T-helper 17 cell (primary cell): ENCODE results near the gene CD101. TPM values are rescaled to one million over a fixed set of nuclear protein-coding genes. Genes with fewer than 3 reads are reported as not detected.
A peak's percentile ranks its signal among the peaks of the same experiment; 100 is the strongest.

ENCODE experiments used
- ATAC-seq: fragments of 150-1000 bp; cut with Tn5 transposase; 2 replicates; pipeline ENCODE4 v1.10.0; 2021; ENCODE audit warnings: mild to moderate bottlenecking, moderate library complexity
- DNase-seq, 3 donors: peaks; one replicate each; pipeline versions ENCODE4 v3.0.0 to v3.0.0-alpha.2; 2020 to 2021
- H3K9me3 ChIP-seq: one replicate; pipeline ENCODE4 v1.7.0; 2013; ENCODE audit warnings: low read length, mild to moderate bottlenecking; ENCODE audit not compliant: control insufficient read depth, poor library complexity, severe bottlenecking
- H3K27ac Mint-ChIP-seq: one replicate; pipeline ENCODE4 v1.8.0; 2022; ENCODE audit warnings: mild to moderate bottlenecking, moderate library complexity, mixed read lengths
- H3K27me3 Mint-ChIP-seq: one replicate; pipeline ENCODE4 v1.8.0; 2022; ENCODE audit warnings: mixed read lengths
- H3K36me3 Mint-ChIP-seq: one replicate; pipeline ENCODE4 v1.8.0; 2022; ENCODE audit warnings: low read depth, mixed read lengths
- H3K4me1 Mint-ChIP-seq: one replicate; pipeline ENCODE4 v1.8.0; 2022; ENCODE audit warnings: mild to moderate bottlenecking, mixed read lengths
- H3K4me3 Mint-ChIP-seq: one replicate; pipeline ENCODE4 v1.8.0; 2022; ENCODE audit warnings: mild to moderate bottlenecking, moderate library complexity, mixed read lengths
- total RNA-seq, 4 donors: library from RNA in 2 of 4; stranded (reverse) in 2 of 4; gene quantifications; one replicate each; pipeline ENCODE4 v1.2.3 and lab custom pipeline; 2022 to 2026

CD101 gene
- total RNA-seq, 2 donors from 2014 or later: 1.9 to 5.7 TPM

- H3K9me3 ChIP-seq: no peaks in the 10 kb centered on the region
- Mint-ChIP-seq H3K27me3 (no peaks in the 10 kb centered on the region), H3K4me1 (peaks cover 11% of the 10 kb centered on the region), H3K36me3 (no peaks in the 10 kb centered on the region), H3K4me3 (no peak overlapping the region), H3K27ac (no peak overlapping the region)
- DNase-seq (no peak), ATAC-seq (no peak)
These were observed 30.7 kb downstream of the CD101 start for GRCh38 chr1:117032266-117032665.

- ATAC-seq (no peak), DNase-seq (no peak)
- Mint-ChIP-seq H3K36me3 (no peaks in the 10 kb centered on the region), H3K4me1 (peaks cover 11% of the 10 kb centered on the region), H3K27me3 (no peaks in the 10 kb centered on the region), H3K4me3 (no peak overlapping the region), H3K27ac (no peak overlapping the region)
- H3K9me3 ChIP-seq: no peaks in the 10 kb centered on the region
These were observed 31.4 kb downstream of the CD101 start for GRCh38 chr1:117032681-117033539.

- Mint-ChIP-seq H3K4me1 (peaks cover 11% of the 10 kb centered on the region), H3K27ac (no peak overlapping the region), H3K36me3 (no peaks in the 10 kb centered on the region), H3K4me3 (no peak overlapping the region), H3K27me3 (no peaks in the 10 kb centered on the region)
- no peak for ATAC-seq
- H3K9me3 ChIP-seq: no peaks in the 10 kb centered on the region
- no peak for DNase-seq
These were observed 32.2 kb downstream of the CD101 start for GRCh38 chr1:117033772-117034171.

GRCh38 chr1:117034791-117035290, 33.3 kb downstream of the CD101 start:
- H3K27ac Mint-ChIP-seq: no peak overlapping the region
- peaks cover 11% of the 10 kb centered on the region for H3K4me1 Mint-ChIP-seq
- no peaks in the 10 kb centered on the region for H3K27me3 Mint-ChIP-seq
- no peak overlapping the region for H3K4me3 Mint-ChIP-seq
- H3K36me3 Mint-ChIP-seq: peaks cover 3% of the 10 kb centered on the region
- no peak for DNase-seq
- no peaks in the 10 kb centered on the region for H3K9me3 ChIP-seq
- no peak for ATAC-seq

- no peaks in the 10 kb centered on the region for H3K27me3 Mint-ChIP-seq
- peaks cover 3% of the 10 kb centered on the region for H3K36me3 Mint-ChIP-seq
- ATAC-seq (no peak), DNase-seq (no peak)
- no peak overlapping the region for H3K4me3 Mint-ChIP-seq
- no peaks in the 10 kb centered on the region for H3K9me3 ChIP-seq
- H3K4me1 Mint-ChIP-seq: peaks cover 11% of the 10 kb centered on the region
- no peak overlapping the region for H3K27ac Mint-ChIP-seq
These were observed 34.5 kb downstream of the CD101 start for GRCh38 chr1:117036018-117036461.

GRCh38 chr1:117037802-117038201, 36.2 kb downstream of the CD101 start:
- H3K4me1 Mint-ChIP-seq: peaks cover 10% of the 10 kb centered on the region
- peaks cover 3% of the 10 kb centered on the region for H3K36me3 Mint-ChIP-seq
- no peak for ATAC-seq
- DNase-seq: no peak
- H3K4me3 Mint-ChIP-seq: no peak overlapping the region
- no peaks in the 10 kb centered on the region for H3K27me3 Mint-ChIP-seq
- H3K27ac Mint-ChIP-seq: no peak overlapping the region
- no peaks in the 10 kb centered on the region for H3K9me3 ChIP-seq

GRCh38 chr1:117038236-117038635, 36.7 kb downstream of the CD101 start:
- H3K27me3 Mint-ChIP-seq: no peaks in the 10 kb centered on the region

GRCh38 chr1:117044217-117044616, 42.7 kb downstream of the CD101 start:
- Mint-ChIP-seq H3K27ac (no peak overlapping the region), H3K36me3 (no peaks in the 10 kb centered on the region), H3K4me3 (no peak overlapping the region), H3K4me1 (peaks cover 8% of the 10 kb centered on the region), H3K27me3 (no peaks in the 10 kb centered on the region)
- DNase-seq (no peak), ATAC-seq (no peak)
- no peaks in the 10 kb centered on the region for H3K9me3 ChIP-seq

More at GRCh38 chr1:117038236-117038635, 36.7 kb downstream of the CD101 start:
- H3K4me3 Mint-ChIP-seq: no peak overlapping the region
- DNase-seq: no peak
- H3K9me3 ChIP-seq: no peaks in the 10 kb centered on the region
- no peak for ATAC-seq
- no peak overlapping the region for H3K27ac Mint-ChIP-seq
- H3K36me3 Mint-ChIP-seq: peaks cover 3% of the 10 kb centered on the region
- peaks cover 6% of the 10 kb centered on the region for H3K4me1 Mint-ChIP-seq

GRCh38 chr1:117045644-117046043, 44.1 kb downstream of the CD101 start:
- Mint-ChIP-seq H3K27me3 (no peaks in the 10 kb centered on the region), H3K4me3 (no peak overlapping the region), H3K36me3 (no peaks in the 10 kb centered on the region), H3K4me1 (peaks cover 9% of the 10 kb centered on the region), H3K27ac (peak overlapping the region; percentile 14)
- DNase-seq (no peak), ATAC-seq (no peak)
- H3K9me3 ChIP-seq: no peaks in the 10 kb centered on the region

- Mint-ChIP-seq H3K4me3 (no peak overlapping the region), H3K4me1 (peaks cover 19% of the 10 kb centered on the region), H3K27me3 (no peaks in the 10 kb centered on the region), H3K27ac (no peak overlapping the region), H3K36me3 (peaks cover 2% of the 10 kb centered on the region)
- no peaks in the 10 kb centered on the region for H3K9me3 ChIP-seq
- ATAC-seq (no peak), DNase-seq (no peak)
These were observed 45.2 kb downstream of the CD101 start for GRCh38 chr1:117046781-117047180.

GRCh38 chr1:117047271-117047670, 45.7 kb downstream of the CD101 start:
- ATAC-seq (no peak), DNase-seq (no peak)
- Mint-ChIP-seq H3K4me3 (no peak overlapping the region), H3K27me3 (no peaks in the 10 kb centered on the region), H3K36me3 (peaks cover 2% of the 10 kb centered on the region), H3K27ac (no peak overlapping the region), H3K4me1 (peaks cover 23% of the 10 kb centered on the region)
- H3K9me3 ChIP-seq: no peaks in the 10 kb centered on the region

- Mint-ChIP-seq H3K27ac (peak overlapping the region; percentile 62), H3K27me3 (no peaks in the 10 kb centered on the region), H3K36me3 (peaks cover 2% of the 10 kb centered on the region), H3K4me3 (no peak overlapping the region), H3K4me1 (peaks cover 25% of the 10 kb centered on the region)
- H3K9me3 ChIP-seq: no peaks in the 10 kb centered on the region
- ATAC-seq (no peak), DNase-seq (no peak)
These were observed 48.3 kb downstream of the CD101 start for GRCh38 chr1:117049857-117050256.

GRCh38 chr1:117051224-117052064, 49.9 kb downstream of the CD101 start:
- Mint-ChIP-seq H3K27me3 (no peaks in the 10 kb centered on the region), H3K4me3 (peak overlapping the region; percentile 89), H3K4me1 (peaks cover 25% of the 10 kb centered on the region), H3K27ac (peak overlapping the region; percentile 96), H3K36me3 (peaks cover 2% of the 10 kb centered on the region)
- no peaks in the 10 kb centered on the region for H3K9me3 ChIP-seq
- no peak for DNase-seq
- ATAC-seq: peak; percentile 51
